GM12878 (cell line): ENCODE results near the gene IPMK. TPM values are rescaled to one million over a fixed set of nuclear protein-coding genes. Genes with fewer than 3 reads are reported as not detected.

ENCODE experiments used
- ATAC-seq: fragments of 200-7000 bp; cut with Tn5 transposase; 3 replicates; pipeline ENCODE4 v1.9.1; 2020; ENCODE audit warnings: mild to moderate bottlenecking, moderate library complexity
- BruUV-seq: library from RNA; stranded (reverse); fragments of 400-500 nt; replicated peaks from 2 replicates; lab custom pipeline; 2021; lab: Mats Ljungman, UMichigan
- CTCF ChIA-PET: fragments of 300-600 bp; sonication (Branson Sonifier 250); formaldehyde crosslinking; extraction: SDS; loops from one replicate; lab custom pipeline; 2021; ENCODE audit warnings: inconsistent platforms; lab: Yijun Ruan, JAX
- POLR2A ChIA-PET: fragments of 350-600 bp; formaldehyde crosslinking; extraction: SDS; loops from one replicate; lab custom pipeline; 2021; ENCODE audit warnings: inconsistent platforms; lab: Charles Lee
- RAD21 ChIA-PET: fragments of 300-600 bp; sonication (Branson Sonifier 250); formaldehyde crosslinking; loops from one replicate; lab custom pipeline; 2023; ENCODE audit warnings: antibody characterized with exemption; ENCODE audit not compliant: unreplicated experiment; lab: Charles Lee
- SMC1A ChIA-PET: fragments of 300-600 bp; sonication (Branson Sonifier 250); formaldehyde crosslinking; loops from one replicate; lab custom pipeline; 2023; ENCODE audit not compliant: unreplicated experiment, uncharacterized antibody; lab: Charles Lee
- DNase-seq: peaks from one replicate; pipeline ENCODE4 v3.0.0-alpha.2; 2011; ENCODE audit warnings: low read depth, low spot score
- FAIRE-seq: peaks from 3 replicates; lab custom pipeline; 2011; peaks lifted over from hg19 to GRCh38; lab: Jason Lieb, UNC
- H2AFZ ChIP-seq: 2 replicates; pipeline ENCODE4 v1.6.0; 2011; ENCODE audit warnings: low read depth, low read length, control low read depth; ENCODE audit not compliant: control insufficient read depth
- H3K27ac ChIP-seq: 2 replicates; pipeline ENCODE4 v1.5.1; 2011; ENCODE audit warnings: control low read depth; ENCODE audit not compliant: control insufficient read depth, insufficient read depth
- H3K27me3 ChIP-seq, 2 experiments: replicated peaks in 1 of 2; 2 replicates each; pipeline versions ENCODE4 v1.6.0 to v1.6.1; 2011; ENCODE audit warnings: low read length in 1 of 2; ENCODE audit not compliant: control insufficient read depth in 2 of 2, insufficient read depth in 2 of 2
- H3K36me3 ChIP-seq, 2 experiments: 2 replicates each; pipeline ENCODE4 v1.5.1; 2011; ENCODE audit warnings: low read length in 1 of 2; ENCODE audit not compliant: control insufficient read depth in 2 of 2, insufficient read depth in 2 of 2
- H3K4me1 ChIP-seq: 2 replicates; pipeline ENCODE4 v1.6.1; 2011; ENCODE audit warnings: mild to moderate bottlenecking, low read length, moderate library complexity, mixed read lengths; ENCODE audit not compliant: control insufficient read depth, insufficient read depth
- H3K4me2 ChIP-seq: 2 replicates; pipeline ENCODE4 v1.6.0; 2011; ENCODE audit warnings: control low read depth; ENCODE audit not compliant: control insufficient read depth, insufficient read depth
- H3K4me3 ChIP-seq: fragments of 200-600 bp; sonication (generic); 2 replicates; pipeline ENCODE4 v1.5.1; 2016
- H3K79me2 ChIP-seq: 2 replicates; pipeline ENCODE4 v1.6.0; 2011; ENCODE audit warnings: low read length; ENCODE audit not compliant: control insufficient read depth, insufficient read depth
- H3K9ac ChIP-seq: 2 replicates; pipeline ENCODE4 v1.8.0; 2011; ENCODE audit warnings: low read length, control low read depth, mixed read lengths; ENCODE audit not compliant: control insufficient read depth, insufficient read depth
- H3K9me3 ChIP-seq: replicated peaks from 3 replicates; pipeline ENCODE4 v1.5.1; 2011; ENCODE audit warnings: mild to moderate bottlenecking, low read length; ENCODE audit not compliant: control insufficient read depth, insufficient read depth
- H4K20me1 ChIP-seq: 2 replicates; pipeline ENCODE4 v1.6.0; 2011; ENCODE audit not compliant: control insufficient read depth, insufficient read depth
- BHLHE40 ChIP-seq, 2 experiments: fragments of 450-650 bp in 1 of 2; IDR thresholded peaks; 2 replicates each; pipeline ENCODE4 v1.6.1; 2011 to 2017; ENCODE audit warnings: low read depth in 2 of 2, borderline replicate concordance in 1 of 2, improper control_type of control experiment in 1 of 2, low read length in 1 of 2, mild to moderate bottlenecking in 1 of 2
- BRCA1 ChIP-seq: IDR thresholded peaks from 2 replicates; pipeline ENCODE4 v1.6.1; 2011; ENCODE audit warnings: low read depth, low read length, improper control_type of control experiment
- CEBPB ChIP-seq, 2 experiments: fragments of 150-350 bp in 1 of 2; IDR thresholded peaks; 2 replicates each; pipeline ENCODE4 v1.6.1; 2012 to 2014; ENCODE audit warnings: low read depth in 2 of 2, low read length in 2 of 2, borderline replicate concordance in 1 of 2, inconsistent platforms in 1 of 2
- CHD2 ChIP-seq: IDR thresholded peaks from 2 replicates; pipeline ENCODE4 v1.6.1; 2011; ENCODE audit warnings: low read depth, low read length, improper control_type of control experiment, borderline replicate concordance
- ELK1 ChIP-seq: IDR thresholded peaks from 2 replicates; pipeline ENCODE4 v1.6.1; 2012; ENCODE audit warnings: low read depth, low read length, improper control_type of control experiment
- HCFC1 ChIP-seq: fragments of 150-350 bp; IDR thresholded peaks from 2 replicates; pipeline ENCODE4 v1.6.1; 2014; ENCODE audit warnings: low read length
- MEF2B ChIP-seq: fragments of 450-650 bp; IDR thresholded peaks from 2 replicates; pipeline ENCODE4 v1.6.1; 2018; ENCODE audit warnings: mild to moderate bottlenecking, moderate library complexity; ENCODE audit not compliant: partially characterized antibody, poor library complexity, severe bottlenecking
- MYC ChIP-seq: IDR thresholded peaks from 2 replicates; pipeline ENCODE4 v1.6.1; 2011; ENCODE audit warnings: mild to moderate bottlenecking, low read length, moderate library complexity, inconsistent platforms; ENCODE audit not compliant: insufficient read depth, insufficient replicate concordance, insufficient read length, severe bottlenecking
- NFXL1 ChIP-seq: fragments of 450-650 bp; IDR thresholded peaks from 2 replicates; pipeline ENCODE4 v1.6.1; 2017; ENCODE audit warnings: antibody characterized with exemption, mild to moderate bottlenecking, borderline replicate concordance
- RFX5 ChIP-seq: IDR thresholded peaks from 2 replicates; pipeline ENCODE4 v1.6.1; 2011; ENCODE audit warnings: low read depth, low read length, improper control_type of control experiment
- STAT3 ChIP-seq: IDR thresholded peaks from 2 replicates; pipeline ENCODE4 v1.6.1; 2011; ENCODE audit warnings: low read depth, low read length, improper control_type of control experiment
- TBL1XR1 ChIP-seq: IDR thresholded peaks from 2 replicates; pipeline ENCODE4 v1.6.1; 2012; ENCODE audit warnings: low read depth, low read length, improper control_type of control experiment
- TCF12 ChIP-seq: IDR thresholded peaks from 2 replicates; pipeline ENCODE4 v1.6.1; 2011; ENCODE audit warnings: low read depth, mild to moderate bottlenecking, low read length
- ZBTB11 ChIP-seq: fragments of 450-650 bp; formaldehyde crosslinking; IDR thresholded peaks from 2 replicates; pipeline ENCODE4 v1.5.0; 2022; ENCODE audit warnings: mild to moderate bottlenecking, missing genetic modification characterization
- ZNF207 ChIP-seq: fragments of 450-650 bp; IDR thresholded peaks from 2 replicates; pipeline ENCODE4 v1.6.1; 2014; ENCODE audit warnings: antibody characterized with exemption, mild to moderate bottlenecking, borderline replicate concordance
- ZNF24 ChIP-seq: fragments of 450-650 bp; IDR thresholded peaks from 2 replicates; pipeline ENCODE4 v1.6.1; 2017; ENCODE audit warnings: antibody characterized with exemption, mild to moderate bottlenecking
- ZNF592 ChIP-seq: fragments of 450-650 bp; IDR thresholded peaks from 2 replicates; pipeline ENCODE4 v1.6.1; 2017; ENCODE audit warnings: mild to moderate bottlenecking, moderate library complexity
- in situ Hi-C: fragments of 300-500 bp; cut with MboI; formaldehyde crosslinking; loops from 9 replicates; pipeline ENCODE4 v1.14.3; 2018; ENCODE audit warnings: mixed read lengths
- intact Hi-C: fragments of 100-400 bp; cut with micrococcal nuclease; formaldehyde crosslinking; loops from one replicate; pipeline ENCODE4 v1.14.2; 2022; ENCODE audit not compliant: unreplicated experiment
- polyA plus RNA-seq, 11 experiments: library from polyadenylated mRNA; depleted of rRNA in 4 of 11; unstranded in 6 of 11; stranded (reverse) in 5 of 11; fragments of >200 nt; fragmentation: Nextera tagmentation in 4 of 11; fragmentation: Illumina TruSeq in 1 of 11; extraction: Ambion mirVana in 4 of 11; extraction: Trizol in 1 of 11; gene quantifications; 1 replicate in 1 of 11; 2 replicates in 10 of 11; pipeline versions ENCODE4 v1.2.1 to v1.2.3, GENCODE V29; 2011 to 2016; ENCODE audit warnings: inconsistent platforms in 2 of 11, missing spikeins in 2 of 11, low read depth in 1 of 11
- total RNA-seq, 4 experiments: library from RNA; depleted of rRNA in 3 of 4; stranded (reverse); fragments of >200 nt in 3 of 4; fragmentation: Illumina TruSeq in 1 of 4; extraction: Trizol in 1 of 4; gene quantifications; 2 replicates each; pipeline versions ENCODE4 v1.2.1 to v1.2.3, GENCODE V29; 2013 to 2021

Gene IPMK
- total and polyA plus RNA-seq, 10 of the 15 experiments (the other 5 are each of a cell fraction or from before 2014, with no cell fraction given): 0.84 to 7.5 (median 3.6) TPM

- SMC1A ChIA-PET: no interaction called here
- BruUV-seq: no TSS peak
Measured at GRCh38 chr10:58219875-58220274, 47.8 kb downstream of the IPMK start.

More at GRCh38 chr10:58219875-58220274, 47.8 kb downstream of the IPMK start:
- in situ Hi-C loops (no loop called here), intact Hi-C loops (no loop called here)
- FAIRE-seq (no peak), DNase-seq (no peak), ATAC-seq (no peak)
- Histone ChIP-seq H3K27me3 (no peaks in the 10 kb centered on the region), H3K79me2 (no peaks in the 10 kb centered on the region), H3K4me1 (no peaks in the 10 kb centered on the region), H3K9me3 (no peaks in the 10 kb centered on the region), H4K20me1 (no peaks in the 10 kb centered on the region), H2AFZ (no peak overlapping the region), H3K36me3 (peaks cover 0 to 2% of the 10 kb centered on the region in 2 experiments; a peak in 2 of 4 replicates), H3K9ac (no peak overlapping the region), H3K27ac (no peak overlapping the region), H3K4me2 (no peak overlapping the region), H3K4me3 (no peak overlapping the region)
- ChIA-PET POLR2A (no interaction called here), RAD21 (no interaction called here), CTCF (no interaction called here)
- TF ChIP-seq TCF12 (no peak), BRCA1 (no peak), HCFC1 (no peak), MYC (no peak), ELK1 (no peak), ZNF24 (no peak), TBL1XR1 (no peak), ZNF207 (no peak), RFX5 (no peak), CHD2 (no peak), MEF2B (no peak), ZBTB11 (no peak), STAT3 (no peak), CEBPB (IDR thresholded peaks at IDR 0.05; ENCODE audit: borderline replicate concordance in 1 of 2, low read depth in 2 of 2, low read length in 2 of 2) (no peak), ZNF592 (no peak), BHLHE40 (IDR thresholded peaks at IDR 0.05; ENCODE audit: borderline replicate concordance in 1 of 2, low read depth in 2 of 2, low read length in 1 of 2) (no peak), NFXL1 (no peak)
